HEK293 (cell line): ENCODE measurements around the gene PRPH.

ENCODE experiments used
- CTCF ChIA-PET: fragments of 350-600 bp; formaldehyde crosslinking; extraction: SDS; loops from one replicate; lab custom pipeline; 2021; ENCODE audit warnings: antibody characterized with exemption; lab: Yijun Ruan, JAX
- POLR2A ChIA-PET: fragments of 300-600 bp; formaldehyde crosslinking; extraction: SDS; loops from one replicate; lab custom pipeline; 2020; ENCODE audit warnings: antibody characterized with exemption, inconsistent platforms; lab: Yijun Ruan, JAX
- H3K27ac ChIP-seq: fragments of 200-500 bp; sonication (Bioruptor generic); 2 replicates; pipeline ENCODE4 v1.5.1; 2014; ENCODE audit warnings: low read depth, low read length, control low read depth, inconsistent platforms; ENCODE audit errors: extremely low read depth
- H3K36me3 ChIP-seq, 2 experiments: fragments of 200-500 bp in 1 of 2; sonication (Bioruptor generic) in 1 of 2; 1 replicate in 1 of 2; 2 replicates in 1 of 2; pipeline ENCODE4 v1.5.1; 2014 to 2017; ENCODE audit warnings: inconsistent platforms in 2 of 2, low read length in 2 of 2; ENCODE audit not compliant: control insufficient read depth in 2 of 2, insufficient read depth in 1 of 2
- H3K4me1 ChIP-seq: fragments of 200-500 bp; sonication (Bioruptor generic); 2 replicates; pipeline ENCODE4 v1.5.1; 2014; ENCODE audit warnings: mild to moderate bottlenecking, low read length, inconsistent platforms; ENCODE audit not compliant: control insufficient read depth, insufficient read depth
- H3K4me3 ChIP-seq: 2 replicates; pipeline ENCODE4 v1.5.1; 2011; ENCODE audit warnings: low read depth, mild to moderate bottlenecking, control low read depth, low read length, moderate library complexity
- H3K9me3 ChIP-seq: fragments of 200-500 bp; sonication (Bioruptor generic); 2 replicates; pipeline ENCODE4 v1.5.1; 2014; ENCODE audit warnings: low read depth, low read length, inconsistent platforms; ENCODE audit not compliant: control insufficient read depth, insufficient read depth
- GLIS1 ChIP-seq: fragments of 450-650 bp; formaldehyde crosslinking; IDR thresholded peaks from 2 replicates; pipeline ENCODE4 v1.5.1; 2016; ENCODE audit warnings: missing biosample characterization, missing genetic modification characterization
- GLIS2 ChIP-seq: fragments of 450-650 bp; formaldehyde crosslinking; IDR thresholded peaks from 2 replicates; pipeline ENCODE4 v1.5.1; 2016; ENCODE audit warnings: missing biosample characterization, missing genetic modification characterization
- IKZF3 ChIP-seq: fragments of 450-650 bp; IDR thresholded peaks from 2 replicates; pipeline ENCODE4 v1.5.0; 2018; ENCODE audit warnings: missing biosample characterization, mild to moderate bottlenecking, missing genetic modification characterization, moderate library complexity
- ZBTB17 ChIP-seq: fragments of 450-650 bp; formaldehyde crosslinking; IDR thresholded peaks from 2 replicates; pipeline ENCODE4 v1.5.1; 2016; ENCODE audit warnings: missing biosample characterization, missing genetic modification characterization
- ZBTB20 ChIP-seq: fragments of 450-650 bp; formaldehyde crosslinking; IDR thresholded peaks from 2 replicates; pipeline ENCODE4 v1.5.1; 2016; ENCODE audit warnings: missing biosample characterization, missing genetic modification characterization
- ZBTB48 ChIP-seq: fragments of 450-650 bp; formaldehyde crosslinking; IDR thresholded peaks from 2 replicates; pipeline ENCODE4 v1.5.1; 2016; ENCODE audit warnings: missing biosample characterization, missing genetic modification characterization
- ZNF2 ChIP-seq: fragments of 450-650 bp; formaldehyde crosslinking; IDR thresholded peaks from 2 replicates; pipeline ENCODE4 v1.5.1; 2016; ENCODE audit warnings: missing biosample characterization, missing genetic modification characterization
- ZNF324 ChIP-seq: fragments of 450-650 bp; formaldehyde crosslinking; IDR thresholded peaks from 2 replicates; pipeline ENCODE4 v1.5.1; 2016; ENCODE audit warnings: missing biosample characterization, missing genetic modification characterization
- ZNF335 ChIP-seq: fragments of 450-650 bp; formaldehyde crosslinking; conservative IDR thresholded peaks from 2 replicates; pipeline ENCODE4 v1.5.1; 2016; ENCODE audit warnings: missing biosample characterization, missing genetic modification characterization
- ZNF473 ChIP-seq: fragments of 450-650 bp; formaldehyde crosslinking; IDR thresholded peaks from 2 replicates; pipeline ENCODE4 v1.5.1; 2017; ENCODE audit warnings: missing biosample characterization, missing genetic modification characterization
- ZNF600 ChIP-seq: fragments of 450-650 bp; formaldehyde crosslinking; IDR thresholded peaks from 2 replicates; pipeline ENCODE4 v1.5.1; 2016; ENCODE audit warnings: missing biosample characterization, missing genetic modification characterization
- ZNF654 ChIP-seq: fragments of 450-650 bp; formaldehyde crosslinking; IDR thresholded peaks from 2 replicates; pipeline ENCODE4 v1.5.1; 2016; ENCODE audit warnings: low read depth, missing biosample characterization, missing genetic modification characterization
- ZNF664 ChIP-seq: fragments of 450-650 bp; formaldehyde crosslinking; IDR thresholded peaks from 2 replicates; pipeline ENCODE4 v1.5.1; 2016; ENCODE audit warnings: missing biosample characterization, missing genetic modification characterization
- ZNF747 ChIP-seq: fragments of 450-650 bp; formaldehyde crosslinking; IDR thresholded peaks from 2 replicates; pipeline ENCODE4 v1.5.1; 2016; ENCODE audit warnings: missing biosample characterization, missing genetic modification characterization
- TF ChIP-seq, protein P1 (sequence below): fragments of 450-650 bp; formaldehyde crosslinking; IDR thresholded peaks from 2 replicates; pipeline ENCODE4 v1.5.1; 2016; ENCODE audit warnings: missing biosample characterization, missing genetic modification characterization, borderline replicate concordance
- TF ChIP-seq, protein P2 (sequence below): fragments of 450-650 bp; formaldehyde crosslinking; IDR thresholded peaks from 2 replicates; pipeline ENCODE4 v1.5.1; 2016; ENCODE audit warnings: missing biosample characterization, missing genetic modification characterization
- TF ChIP-seq, protein P3 (sequence below): fragments of 450-650 bp; formaldehyde crosslinking; IDR thresholded peaks from 2 replicates; pipeline ENCODE4 v1.5.1; 2016; ENCODE audit warnings: missing biosample characterization, missing genetic modification characterization

Gene PRPH

DNA sequence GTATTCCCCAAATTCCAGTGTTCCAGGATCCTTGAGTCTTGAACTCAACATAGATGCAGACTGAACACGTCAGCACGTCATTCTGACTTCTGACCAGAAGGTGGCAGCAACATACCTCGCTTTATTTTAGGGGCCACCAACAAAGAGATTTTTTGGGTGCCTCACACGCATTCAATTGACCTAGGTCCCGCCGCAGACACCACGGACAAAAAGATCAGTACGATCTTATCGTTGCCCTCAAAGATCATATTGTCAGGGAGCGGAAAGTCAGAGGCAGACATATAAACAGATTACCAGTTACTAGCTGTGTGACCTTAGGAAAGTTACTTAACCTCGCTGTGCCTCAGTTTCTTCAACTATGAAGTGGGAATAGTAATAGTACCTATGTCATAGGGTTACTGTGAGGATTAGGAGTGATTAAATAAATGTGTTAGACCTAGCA, 6.5 kb upstream of the PRPH start (continued):
- TF ChIP-seq, protein P1, sequence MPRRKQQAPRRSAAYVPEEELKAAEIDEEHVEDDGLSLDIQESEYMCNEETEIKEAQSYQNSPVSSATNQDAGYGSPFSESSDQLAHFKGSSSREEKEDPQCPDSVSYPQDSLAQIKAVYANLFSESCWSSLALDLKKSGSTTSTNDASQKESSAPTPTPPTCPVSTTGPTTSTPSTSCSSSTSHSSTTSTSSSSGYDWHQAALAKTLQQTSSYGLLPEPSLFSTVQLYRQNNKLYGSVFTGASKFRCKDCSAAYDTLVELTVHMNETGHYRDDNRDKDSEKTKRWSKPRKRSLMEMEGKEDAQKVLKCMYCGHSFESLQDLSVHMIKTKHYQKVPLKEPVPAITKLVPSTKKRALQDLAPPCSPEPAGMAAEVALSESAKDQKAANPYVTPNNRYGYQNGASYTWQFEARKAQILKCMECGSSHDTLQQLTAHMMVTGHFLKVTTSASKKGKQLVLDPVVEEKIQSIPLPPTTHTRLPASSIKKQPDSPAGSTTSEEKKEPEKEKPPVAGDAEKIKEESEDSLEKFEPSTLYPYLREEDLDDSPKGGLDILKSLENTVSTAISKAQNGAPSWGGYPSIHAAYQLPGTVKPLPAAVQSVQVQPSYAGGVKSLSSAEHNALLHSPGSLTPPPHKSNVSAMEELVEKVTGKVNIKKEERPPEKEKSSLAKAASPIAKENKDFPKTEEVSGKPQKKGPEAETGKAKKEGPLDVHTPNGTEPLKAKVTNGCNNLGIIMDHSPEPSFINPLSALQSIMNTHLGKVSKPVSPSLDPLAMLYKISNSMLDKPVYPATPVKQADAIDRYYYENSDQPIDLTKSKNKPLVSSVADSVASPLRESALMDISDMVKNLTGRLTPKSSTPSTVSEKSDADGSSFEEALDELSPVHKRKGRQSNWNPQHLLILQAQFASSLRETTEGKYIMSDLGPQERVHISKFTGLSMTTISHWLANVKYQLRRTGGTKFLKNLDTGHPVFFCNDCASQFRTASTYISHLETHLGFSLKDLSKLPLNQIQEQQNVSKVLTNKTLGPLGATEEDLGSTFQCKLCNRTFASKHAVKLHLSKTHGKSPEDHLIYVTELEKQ: no peak
- TF ChIP-seq ZNF664: peak; percentile 22; the same call in 1 of the 2 replicates
- TF ChIP-seq, protein P2, sequence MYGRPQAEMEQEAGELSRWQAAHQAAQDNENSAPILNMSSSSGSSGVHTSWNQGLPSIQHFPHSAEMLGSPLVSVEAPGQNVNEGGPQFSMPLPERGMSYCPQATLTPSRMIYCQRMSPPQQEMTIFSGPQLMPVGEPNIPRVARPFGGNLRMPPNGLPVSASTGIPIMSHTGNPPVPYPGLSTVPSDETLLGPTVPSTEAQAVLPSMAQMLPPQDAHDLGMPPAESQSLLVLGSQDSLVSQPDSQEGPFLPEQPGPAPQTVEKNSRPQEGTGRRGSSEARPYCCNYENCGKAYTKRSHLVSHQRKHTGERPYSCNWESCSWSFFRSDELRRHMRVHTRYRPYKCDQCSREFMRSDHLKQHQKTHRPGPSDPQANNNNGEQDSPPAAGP (tag by site-specific recombination): peak; percentile 47; the same call in 1 of the 2 replicates
- peak; percentile 99 for TF ChIP-seq ZNF654
- TF ChIP-seq ZNF324 (tag by site-specific recombination): peak; percentile 74
- no peak for TF ChIP-seq ZNF473 (tag by site-specific recombination)
- peak; percentile 54 for TF ChIP-seq ZBTB17 (tag by site-specific recombination)
- peak; percentile 19; the same call in 1 of the 2 replicates for TF ChIP-seq GLIS1
- TF ChIP-seq ZNF2: peak; percentile 76; the same call in 1 of the 2 replicates
- no peak for TF ChIP-seq ZNF747
- peak; percentile 98 for TF ChIP-seq ZBTB48 (tag by site-specific recombination)

DNA sequence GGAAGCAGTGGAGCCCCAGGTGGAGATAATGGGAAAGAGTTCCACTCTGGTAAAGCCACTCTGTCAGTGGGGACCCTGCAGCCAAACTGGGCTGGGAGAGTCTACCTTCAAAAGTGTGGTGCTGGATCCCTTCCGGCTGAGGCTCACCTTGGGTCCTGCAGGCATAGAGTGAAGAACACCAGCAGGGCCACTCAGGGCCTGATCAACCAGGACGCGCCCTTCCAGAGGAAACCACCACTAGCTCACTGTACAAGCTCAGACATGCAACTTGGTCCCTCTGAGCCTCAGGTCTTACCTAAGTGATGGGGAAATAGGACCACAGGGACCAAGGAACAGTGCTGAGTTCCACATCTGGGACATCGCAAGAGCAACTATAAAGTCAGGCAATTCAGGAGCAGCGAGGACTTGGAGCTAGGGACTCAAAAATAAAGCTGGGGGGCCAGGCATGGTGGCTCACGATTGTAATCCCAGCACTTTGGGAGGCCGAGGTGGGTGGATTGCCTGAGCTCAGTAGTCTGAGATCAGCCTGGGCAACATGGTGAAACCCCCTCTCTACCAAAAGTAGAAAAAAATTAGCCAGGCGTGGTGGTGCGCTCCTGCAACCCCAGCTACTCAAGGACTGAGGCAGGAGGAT, 5.9 kb upstream of the PRPH start:
- no peak overlapping the region for H3K4me3 ChIP-seq
- ChIA-PET POLR2A (interaction anchor here (1.4 to 1.9 kb wide), 7 partner anchors 8 to 69 kb away, joined by 3 to 18 read pairs (median 6); partner anchors contain the start of gene TROAP), CTCF (interaction anchor here (0.5 to 10.2 kb wide), 45 partner anchors 6 to 334 kb away, joined by 3 to 208 read pairs (median 4); partner anchors contain the start of genes C1QL4, DNAJC22, FAM186B and PRPF40B)
- H3K36me3 ChIP-seq: no peaks in the 10 kb centered on the region
- no peak overlapping the region; the same call in 1 of the 2 replicates for H3K27ac ChIP-seq
- no peaks in the 10 kb centered on the region for H3K4me1 ChIP-seq
- TF ChIP-seq, protein P3, sequence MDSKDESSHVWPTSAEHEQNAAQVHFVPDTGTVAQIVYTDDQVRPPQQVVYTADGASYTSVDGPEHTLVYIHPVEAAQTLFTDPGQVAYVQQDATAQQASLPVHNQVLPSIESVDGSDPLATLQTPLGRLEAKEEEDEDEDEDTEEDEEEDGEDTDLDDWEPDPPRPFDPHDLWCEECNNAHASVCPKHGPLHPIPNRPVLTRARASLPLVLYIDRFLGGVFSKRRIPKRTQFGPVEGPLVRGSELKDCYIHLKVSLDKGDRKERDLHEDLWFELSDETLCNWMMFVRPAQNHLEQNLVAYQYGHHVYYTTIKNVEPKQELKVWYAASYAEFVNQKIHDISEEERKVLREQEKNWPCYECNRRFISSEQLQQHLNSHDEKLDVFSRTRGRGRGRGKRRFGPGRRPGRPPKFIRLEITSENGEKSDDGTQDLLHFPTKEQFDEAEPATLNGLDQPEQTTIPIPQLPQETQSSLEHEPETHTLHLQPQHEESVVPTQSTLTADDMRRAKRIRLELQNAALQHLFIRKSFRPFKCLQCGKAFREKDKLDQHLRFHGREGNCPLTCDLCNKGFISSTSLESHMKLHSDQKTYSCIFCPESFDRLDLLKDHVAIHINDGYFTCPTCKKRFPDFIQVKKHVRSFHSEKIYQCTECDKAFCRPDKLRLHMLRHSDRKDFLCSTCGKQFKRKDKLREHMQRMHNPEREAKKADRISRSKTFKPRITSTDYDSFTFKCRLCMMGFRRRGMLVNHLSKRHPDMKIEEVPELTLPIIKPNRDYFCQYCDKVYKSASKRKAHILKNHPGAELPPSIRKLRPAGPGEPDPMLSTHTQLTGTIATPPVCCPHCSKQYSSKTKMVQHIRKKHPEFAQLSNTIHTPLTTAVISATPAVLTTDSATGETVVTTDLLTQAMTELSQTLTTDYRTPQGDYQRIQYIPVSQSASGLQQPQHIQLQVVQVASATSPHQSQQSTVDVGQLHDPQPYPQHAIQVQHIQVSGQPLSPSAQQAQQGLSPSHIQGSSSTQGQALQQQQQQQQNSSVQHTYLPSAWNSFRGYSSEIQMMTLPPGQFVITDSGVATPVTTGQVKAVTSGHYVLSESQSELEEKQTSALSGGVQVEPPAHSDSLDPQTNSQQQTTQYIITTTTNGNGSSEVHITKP (tag by site-specific recombination): peak; percentile 54
- TF ChIP-seq IKZF3 (tag by site-specific recombination) (peak; percentile 5; the same call in 1 of the 2 replicates), GLIS2 (tag by site-specific recombination) (peak; percentile 48; the same call in 1 of the 2 replicates), ZNF335 (tag by site-specific recombination) (peak; percentile 87), ZNF664 (no peak), ZBTB17 (tag by site-specific recombination) (peak; percentile 5; the same call in 1 of the 2 replicates), ZNF600 (0 out of 2 replicates have a peak, but pooled peaks have one; percentile 16), ZBTB20 (tag by site-specific recombination) (no peak)
- no peaks in the 10 kb centered on the region for H3K9me3 ChIP-seq
